GM12864 (cell line): Measurements from ENCODE around the gene GREM2.

ENCODE experiments used
- DNase-seq: peaks from one replicate; pipeline ENCODE4 v3.0.0-alpha.2; 2011; ENCODE audit warnings: low read depth
- H3K4me3 ChIP-seq: 2 replicates; pipeline ENCODE4 v1.5.1; 2011; ENCODE audit warnings: mild to moderate bottlenecking, low read depth, low read length, control low read depth
- TF ChIP-seq, protein P1 (sequence below): IDR thresholded peaks from 2 replicates; pipeline ENCODE4 v1.5.1; 2011; ENCODE audit warnings: low read depth, mild to moderate bottlenecking, moderate library complexity, low read length, control low read depth, inconsistent platforms; ENCODE audit errors: missing control alignments

The GREM2 gene

DNA sequence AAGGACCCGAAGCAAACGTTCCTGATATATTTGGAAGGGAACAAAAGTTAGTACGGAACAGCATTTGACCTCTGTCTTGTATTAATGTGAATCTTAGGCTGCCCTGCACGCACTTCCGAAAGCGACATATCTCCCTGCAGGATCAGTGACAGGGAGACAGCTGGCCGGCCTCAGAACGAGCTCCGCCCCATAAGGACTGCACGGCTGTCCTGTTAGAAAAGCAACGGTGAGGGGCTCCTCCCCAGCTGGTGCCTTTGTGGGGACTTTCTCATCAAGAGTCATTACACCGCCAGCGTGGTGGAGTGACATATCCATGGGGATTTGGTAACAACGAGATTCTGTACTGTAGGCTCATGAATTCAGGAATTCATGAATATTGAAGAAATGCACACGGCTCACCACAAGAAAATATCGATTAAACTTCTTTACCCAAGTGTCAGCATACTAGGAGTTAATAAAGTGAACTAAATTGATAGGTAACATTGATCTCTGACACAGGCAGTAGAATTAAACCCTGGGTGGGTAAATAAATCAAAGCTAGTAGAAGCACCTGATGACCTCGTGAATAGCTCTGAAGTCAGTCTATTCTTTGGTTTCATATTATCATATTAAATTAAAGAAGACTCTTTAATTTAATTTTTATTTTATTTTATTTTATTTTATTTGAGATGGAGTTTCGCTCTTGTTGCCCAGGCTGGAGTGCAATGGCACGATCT lies 8.1 kb upstream of the GREM2 start:
- no peak overlapping the region for H3K4me3 ChIP-seq
- TF ChIP-seq, protein P1, sequence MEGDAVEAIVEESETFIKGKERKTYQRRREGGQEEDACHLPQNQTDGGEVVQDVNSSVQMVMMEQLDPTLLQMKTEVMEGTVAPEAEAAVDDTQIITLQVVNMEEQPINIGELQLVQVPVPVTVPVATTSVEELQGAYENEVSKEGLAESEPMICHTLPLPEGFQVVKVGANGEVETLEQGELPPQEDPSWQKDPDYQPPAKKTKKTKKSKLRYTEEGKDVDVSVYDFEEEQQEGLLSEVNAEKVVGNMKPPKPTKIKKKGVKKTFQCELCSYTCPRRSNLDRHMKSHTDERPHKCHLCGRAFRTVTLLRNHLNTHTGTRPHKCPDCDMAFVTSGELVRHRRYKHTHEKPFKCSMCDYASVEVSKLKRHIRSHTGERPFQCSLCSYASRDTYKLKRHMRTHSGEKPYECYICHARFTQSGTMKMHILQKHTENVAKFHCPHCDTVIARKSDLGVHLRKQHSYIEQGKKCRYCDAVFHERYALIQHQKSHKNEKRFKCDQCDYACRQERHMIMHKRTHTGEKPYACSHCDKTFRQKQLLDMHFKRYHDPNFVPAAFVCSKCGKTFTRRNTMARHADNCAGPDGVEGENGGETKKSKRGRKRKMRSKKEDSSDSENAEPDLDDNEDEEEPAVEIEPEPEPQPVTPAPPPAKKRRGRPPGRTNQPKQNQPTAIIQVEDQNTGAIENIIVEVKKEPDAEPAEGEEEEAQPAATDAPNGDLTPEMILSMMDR, result no peak
- DNase-seq, result no peak

DNA sequence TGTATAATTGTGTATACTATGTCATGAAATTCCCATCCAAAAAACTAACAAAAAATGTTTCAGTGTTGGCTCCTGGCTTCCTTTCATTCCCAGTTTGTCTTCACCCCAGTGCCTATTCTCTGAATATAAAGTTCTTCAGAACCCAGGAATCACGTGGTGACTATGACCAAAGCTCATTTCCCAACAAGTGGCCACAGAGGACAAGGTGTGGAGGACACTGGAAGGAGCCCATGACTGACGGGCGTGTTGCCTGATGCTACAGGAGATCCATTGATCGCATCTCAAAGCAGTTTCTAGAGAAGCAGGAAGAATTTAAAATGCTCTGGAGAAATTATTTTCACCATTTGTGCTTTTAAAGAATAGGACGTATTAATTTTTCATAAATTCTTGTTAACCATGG lies 7.4 kb upstream of the GREM2 start:
- TF ChIP-seq, protein P1, result no peak
- no peak for DNase-seq
- H3K4me3 ChIP-seq, result no peak overlapping the region

DNA sequence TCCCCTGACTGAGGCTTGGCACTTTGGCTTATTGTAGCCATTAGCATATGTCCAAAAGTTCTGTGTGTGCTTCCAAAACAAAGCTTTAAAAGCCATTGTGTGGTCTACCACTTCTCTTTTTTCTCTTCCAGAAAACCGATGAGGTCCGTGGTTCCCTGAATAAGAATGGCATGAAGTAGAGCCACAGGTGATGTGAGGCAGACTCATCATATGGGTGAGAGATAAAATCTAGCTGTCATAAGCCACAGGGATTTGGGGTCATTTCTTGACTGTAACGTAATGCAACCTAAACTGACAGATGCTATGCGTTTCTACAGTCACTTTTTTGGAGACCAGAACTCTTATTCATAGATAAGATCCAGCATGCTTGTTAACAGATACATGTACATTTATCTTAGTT lies 7.0 kb upstream of the GREM2 start:
- TF ChIP-seq, protein P1, result no peak
- no peak for DNase-seq
- no peak overlapping the region for H3K4me3 ChIP-seq

DNA sequence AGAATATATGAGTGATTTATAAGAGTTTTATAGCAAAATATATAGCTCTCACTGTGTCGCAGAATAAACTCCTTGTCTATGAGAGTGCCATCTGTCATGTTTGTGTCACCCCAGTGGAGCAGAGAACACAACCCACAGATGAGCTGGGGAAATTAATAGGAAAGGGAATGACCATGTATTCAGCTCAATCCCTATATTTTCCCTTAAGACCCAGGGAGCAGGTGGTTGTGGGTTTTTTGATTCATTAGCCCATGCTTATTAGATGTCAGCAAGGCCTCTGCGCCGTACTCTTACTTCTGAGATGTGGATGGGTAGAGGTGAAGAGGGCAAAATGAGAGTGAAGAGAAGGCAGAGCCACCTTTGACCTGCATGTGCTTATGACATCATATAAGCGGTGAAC lies 4.1 kb upstream of the GREM2 start:
- no peak overlapping the region for H3K4me3 ChIP-seq
- no peak for DNase-seq
- TF ChIP-seq, protein P1, result no peak

DNA sequence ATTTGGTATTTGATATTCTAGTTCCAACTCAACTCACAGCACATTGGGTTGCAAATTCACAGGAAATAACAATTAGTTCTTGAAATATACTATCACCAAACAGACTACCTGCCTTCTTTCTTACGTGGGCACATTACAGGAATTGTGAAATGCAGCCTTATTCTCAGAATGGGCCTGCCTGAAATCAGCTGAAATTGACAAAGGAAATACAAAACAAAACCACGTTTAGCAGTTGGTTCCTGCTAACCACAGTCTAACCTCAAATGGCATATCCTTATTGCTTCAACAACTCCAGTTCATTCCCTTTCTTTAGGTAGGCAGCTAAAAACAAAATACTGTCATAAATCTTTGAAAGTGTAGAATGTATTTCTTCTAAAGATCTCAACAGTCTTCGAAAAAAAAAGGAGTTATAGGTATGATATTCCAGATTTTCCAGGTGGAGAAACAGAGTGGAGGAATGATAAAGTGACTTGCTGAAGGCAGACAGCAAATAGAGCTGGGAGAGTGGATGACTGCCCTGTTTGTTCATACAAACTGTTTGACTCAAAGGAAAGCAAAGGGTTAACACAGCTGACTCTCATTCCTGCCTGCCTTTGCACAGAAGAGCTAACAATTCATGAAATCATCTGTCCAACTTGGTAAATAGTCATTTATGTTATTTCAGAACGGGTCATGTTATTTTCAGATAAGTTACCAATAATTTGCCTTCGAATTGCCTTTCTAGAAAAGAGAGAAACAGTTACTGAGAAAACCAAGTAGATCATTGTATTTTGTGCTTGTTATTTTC lies 1.6 kb upstream of the GREM2 start:
- DNase-seq, result no peak
- TF ChIP-seq, protein P1, result no peak

DNA sequence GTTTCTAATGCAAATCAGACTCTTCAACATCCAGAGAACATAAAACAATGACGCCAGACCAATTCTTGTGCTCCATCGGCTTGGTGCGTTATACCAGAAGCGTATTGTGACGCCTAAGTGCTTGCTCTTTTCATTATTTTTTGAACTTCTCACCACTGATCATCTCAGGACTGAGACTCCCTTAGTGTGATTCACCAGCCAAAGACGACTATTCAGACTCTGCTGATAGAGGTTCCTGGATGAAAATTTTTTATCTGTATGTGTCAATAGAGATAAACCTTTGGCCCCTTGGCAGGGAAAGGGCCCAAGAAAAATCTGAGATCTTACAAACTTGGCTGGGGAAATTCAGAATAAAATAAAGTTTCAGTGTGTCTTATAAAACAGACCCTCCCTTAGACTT lies 856 bp upstream of the GREM2 start:
- no peak for DNase-seq
- H3K4me3 ChIP-seq, result no peak overlapping the region
- TF ChIP-seq, protein P1, result no peak

More for the DNA sequence above, 1.6 kb upstream of the GREM2 start:
- H3K4me3 ChIP-seq, result no peak overlapping the region

DNA sequence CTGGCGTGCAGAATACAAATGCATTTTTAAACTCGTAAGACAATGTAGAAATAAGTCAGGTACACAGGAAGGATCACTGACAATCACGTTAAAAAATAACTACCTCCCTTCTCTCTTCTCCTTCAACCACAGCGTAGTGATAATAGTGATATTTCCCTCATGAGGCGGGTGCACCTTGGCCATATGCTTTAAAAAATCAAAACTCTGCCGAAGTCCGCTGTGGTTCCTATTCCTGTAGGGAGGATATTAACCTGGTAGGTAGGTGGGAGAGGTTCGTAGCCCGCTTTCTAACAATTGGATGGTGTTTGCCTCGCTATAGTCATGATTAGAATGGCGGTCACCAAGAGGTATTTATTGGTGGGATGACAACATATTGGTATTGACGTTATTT lies 732 bp downstream of the GREM2 start:
- H3K4me3 ChIP-seq, result peak overlapping the region; percentile 32; the same call in 1 of the 2 replicates
- TF ChIP-seq, protein P1, result no peak

More for the DNA sequence above, 732 bp downstream of the GREM2 start:
- no peak for DNase-seq
